ENCODE measurements around the gene SGF29.
"Not testable (repeated sequence)": the region's sequence is repeated elsewhere in the genome, so short reads cannot be mapped to it uniquely, and the experiment has no call there.

Gene SGF29

GRCh38 chr16:28553776-28554633 lies at the start of gene SGF29:
SGF29 (plus strand) TSS chr16:28553920; CDS start chr16:28581070, 27,150 bp downstream.
- peak; percentile 94 for DNase-seq

- no peak for DNase-seq
These were observed 48.9 kb upstream of the SGF29 start for GRCh38 chr16:28504707-28505404.

GRCh38 chr16:28505489-28506137 lies 48.1 kb upstream of the SGF29 start:
- DNase-seq: no peak

- no peak for DNase-seq
These were observed 42.7 kb upstream of the SGF29 start for GRCh38 chr16:28511031-28511430.

GRCh38 chr16:28511801-28512789 lies 41.6 kb upstream of the SGF29 start:
- DNase-seq: no peak

- no peak for DNase-seq
These were observed 40.1 kb upstream of the SGF29 start for GRCh38 chr16:28513484-28514181.

GRCh38 chr16:28514246-28514645 lies 39.5 kb upstream of the SGF29 start:
- DNase-seq: no peak

GRCh38 chr16:28520672-28521071 lies 33.0 kb upstream of the SGF29 start:
- no peak for DNase-seq

GRCh38 chr16:28521436-28521835 lies 32.3 kb upstream of the SGF29 start:
- no peak for DNase-seq

- no peak for DNase-seq
These were observed 30.9 kb upstream of the SGF29 start for GRCh38 chr16:28522792-28523191.

- no peak for DNase-seq
These were observed 29.0 kb upstream of the SGF29 start for GRCh38 chr16:28524681-28525171.

GRCh38 chr16:28526201-28527099 lies 27.3 kb upstream of the SGF29 start:
- no peak for DNase-seq

GRCh38 chr16:28527100-28527785 lies 26.5 kb upstream of the SGF29 start:
- not testable (repeated sequence) for DNase-seq

- no peak for DNase-seq
These were observed 25.7 kb upstream of the SGF29 start for GRCh38 chr16:28527985-28528384.

GRCh38 chr16:28528463-28528867 lies 25.3 kb upstream of the SGF29 start:
- no peak for DNase-seq

- DNase-seq: no peak
These were observed 24.6 kb upstream of the SGF29 start for GRCh38 chr16:28529124-28529523.

- no peak for DNase-seq
These were observed 21.7 kb upstream of the SGF29 start for GRCh38 chr16:28531777-28532744.

- DNase-seq: no peak
These were observed 20.6 kb upstream of the SGF29 start for GRCh38 chr16:28532940-28533647.
